Hematopoietic multipotent progenitor cell treated with erythropoietin and hydrocortisone succinate and interleukin-3 and kit ligand, for 6 days (in vitro differentiated cells): ENCODE results near the gene INHBE.
A peak's percentile ranks its signal among the peaks of the same experiment; 100 is the strongest.
"Not testable (repeated sequence)": the region's sequence is repeated elsewhere in the genome, so short reads cannot be mapped to it uniquely, and the experiment has no call there.

ENCODE experiments used
- DNase-seq: peaks from one replicate; pipeline ENCODE4 v3.0.0-alpha.2; 2015

Gene INHBE

DNA sequence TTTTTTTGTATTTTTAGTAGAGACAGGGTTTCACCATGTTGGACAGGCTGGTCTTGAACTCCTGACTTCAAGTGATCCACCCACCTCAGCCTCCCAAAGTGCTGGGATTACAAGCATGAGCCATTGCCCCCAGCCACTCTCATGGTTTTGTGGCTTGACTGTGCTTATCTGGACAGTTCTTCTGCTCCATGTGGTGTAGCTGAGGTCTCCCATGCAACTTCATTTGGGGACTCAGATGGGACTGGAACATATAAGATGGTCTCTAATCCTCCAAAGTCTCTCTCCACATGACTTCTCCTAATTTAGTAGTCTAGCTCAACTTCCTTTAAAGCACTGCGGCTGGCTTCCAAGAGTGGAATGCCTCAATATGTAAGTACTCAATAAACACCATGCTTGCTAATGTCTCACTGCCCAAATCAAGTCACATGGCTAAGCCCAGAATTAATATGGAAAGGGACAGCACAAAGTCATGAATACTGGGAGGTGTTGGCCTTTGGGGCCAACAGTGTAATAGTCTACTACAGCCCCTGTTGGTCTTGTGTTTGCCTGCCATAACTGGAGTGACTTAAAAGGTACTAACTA, 13.2 kb upstream of the INHBE start:
- peak; percentile 51 for DNase-seq

DNA sequence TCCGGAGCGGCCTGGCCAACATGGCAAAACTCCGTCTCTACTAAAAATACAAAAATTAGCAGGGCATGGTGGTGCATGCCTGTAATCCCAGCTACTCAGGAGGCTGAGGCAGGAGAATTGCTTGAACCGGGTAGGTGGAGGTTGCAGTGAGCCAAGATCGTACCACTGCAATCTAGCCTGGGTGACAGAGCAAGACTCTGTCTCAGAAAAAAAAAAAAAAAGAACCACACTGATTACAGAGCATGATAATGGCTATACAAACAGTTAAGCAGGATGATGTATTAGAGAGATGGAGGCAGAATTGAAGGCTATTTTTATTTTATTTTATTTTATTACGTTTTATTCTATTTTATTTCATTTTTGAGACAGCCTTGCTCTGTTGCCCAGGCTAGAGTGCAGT, 10.8 kb upstream of the INHBE start:
- not testable (repeated sequence) for DNase-seq

DNA sequence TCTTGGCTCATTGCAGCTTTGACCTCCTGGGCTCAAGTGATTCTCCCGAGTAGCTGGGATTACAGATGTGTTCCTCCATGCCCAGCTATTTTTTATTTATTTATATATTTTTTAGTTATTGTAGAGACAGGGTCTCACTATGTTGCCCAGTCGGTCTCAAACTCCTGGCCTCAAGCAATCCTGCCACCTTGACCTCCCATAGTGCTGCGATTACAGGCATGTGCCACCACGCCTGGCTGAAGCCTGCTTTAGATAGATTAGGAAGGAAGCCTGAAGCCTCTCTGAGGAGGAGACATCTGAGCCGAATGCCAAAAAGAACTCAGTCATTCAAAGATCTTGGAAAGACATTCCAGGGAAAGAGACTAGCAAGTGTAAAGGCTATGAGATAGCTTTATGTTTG, 10.4 kb upstream of the INHBE start:
- DNase-seq: peak; percentile 27

DNA sequence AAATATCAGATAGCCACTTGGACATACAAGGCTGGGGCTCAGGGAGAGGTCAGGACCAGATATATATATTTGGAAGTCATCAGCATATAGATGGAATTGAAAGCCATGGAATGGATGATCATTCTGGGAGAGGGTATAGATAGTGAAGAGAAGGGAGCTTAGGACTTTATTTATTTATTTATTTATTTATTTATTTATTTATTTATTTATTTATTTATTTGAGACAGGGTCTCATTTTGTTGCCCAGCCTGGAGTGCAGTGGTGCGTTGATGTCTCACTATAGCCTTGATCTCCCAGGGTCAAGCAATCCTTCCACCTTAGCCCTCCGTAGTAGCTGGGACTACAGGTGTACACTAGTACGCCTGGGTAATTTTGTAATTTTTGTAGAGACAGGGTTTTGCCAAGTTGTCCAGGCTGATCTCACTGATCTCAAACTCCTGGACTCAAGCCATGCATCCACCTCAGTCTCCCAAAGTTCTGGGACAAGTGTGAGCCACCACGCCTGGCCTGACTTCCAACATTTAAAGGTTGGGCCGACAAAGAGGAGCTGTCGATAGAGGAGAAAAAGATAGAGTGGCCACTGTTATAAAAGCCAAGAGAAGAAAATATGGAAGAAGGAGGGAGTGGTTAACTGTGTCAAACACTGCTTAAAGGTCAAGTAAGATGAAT, 8.7 kb upstream of the INHBE start:
- no peak for DNase-seq

DNA sequence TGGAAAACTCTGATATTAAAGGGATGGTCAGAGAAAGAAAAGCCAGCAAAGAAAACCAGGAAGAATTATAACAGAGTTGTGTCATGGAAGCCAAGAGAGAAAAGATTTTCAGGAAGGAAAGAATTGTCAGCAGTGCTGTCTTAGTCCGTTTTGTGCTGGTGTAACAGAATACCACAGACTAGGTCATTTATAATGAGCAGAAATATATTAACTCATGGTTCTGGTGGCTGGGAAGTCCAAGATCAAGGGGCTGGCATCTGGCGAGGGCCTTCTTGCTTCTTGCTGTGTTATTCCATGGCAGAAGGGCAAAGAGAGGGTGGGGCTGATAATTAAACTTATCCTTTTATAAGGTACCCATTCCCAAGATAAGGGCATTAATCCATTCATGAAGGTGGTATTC, 6.4 kb upstream of the INHBE start:
- no peak for DNase-seq

DNA sequence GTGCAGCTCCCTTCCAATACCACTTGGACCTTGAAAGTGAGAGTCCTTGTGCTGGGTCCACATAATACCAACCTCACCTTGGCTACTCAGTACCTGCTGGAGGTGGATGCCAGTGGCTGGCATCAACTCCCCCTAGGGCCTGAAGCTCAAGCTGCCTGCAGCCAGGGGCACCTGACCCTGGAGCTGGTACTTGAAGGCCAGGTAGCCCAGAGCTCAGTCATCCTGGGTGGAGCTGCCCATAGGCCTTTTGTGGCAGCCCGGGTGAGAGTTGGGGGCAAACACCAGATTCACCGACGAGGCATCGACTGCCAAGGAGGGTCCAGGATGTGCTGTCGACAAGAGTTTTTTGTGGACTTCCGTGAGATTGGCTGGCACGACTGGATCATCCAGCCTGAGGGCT, 5.7 kb upstream of the INHBE start:
- no peak for DNase-seq

DNA sequence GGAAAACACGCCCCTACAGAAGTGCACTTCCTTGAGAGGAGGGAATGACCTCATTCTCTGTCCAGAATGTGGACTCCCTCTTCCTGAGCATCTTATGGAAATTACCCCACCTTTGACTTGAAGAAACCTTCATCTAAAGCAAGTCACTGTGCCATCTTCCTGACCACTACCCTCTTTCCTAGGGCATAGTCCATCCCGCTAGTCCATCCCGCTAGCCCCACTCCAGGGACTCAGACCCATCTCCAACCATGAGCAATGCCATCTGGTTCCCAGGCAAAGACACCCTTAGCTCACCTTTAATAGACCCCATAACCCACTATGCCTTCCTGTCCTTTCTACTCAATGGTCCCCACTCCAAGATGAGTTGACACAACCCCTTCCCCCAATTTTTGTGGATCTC, 5.0 kb upstream of the INHBE start:
- DNase-seq: no peak

DNA sequence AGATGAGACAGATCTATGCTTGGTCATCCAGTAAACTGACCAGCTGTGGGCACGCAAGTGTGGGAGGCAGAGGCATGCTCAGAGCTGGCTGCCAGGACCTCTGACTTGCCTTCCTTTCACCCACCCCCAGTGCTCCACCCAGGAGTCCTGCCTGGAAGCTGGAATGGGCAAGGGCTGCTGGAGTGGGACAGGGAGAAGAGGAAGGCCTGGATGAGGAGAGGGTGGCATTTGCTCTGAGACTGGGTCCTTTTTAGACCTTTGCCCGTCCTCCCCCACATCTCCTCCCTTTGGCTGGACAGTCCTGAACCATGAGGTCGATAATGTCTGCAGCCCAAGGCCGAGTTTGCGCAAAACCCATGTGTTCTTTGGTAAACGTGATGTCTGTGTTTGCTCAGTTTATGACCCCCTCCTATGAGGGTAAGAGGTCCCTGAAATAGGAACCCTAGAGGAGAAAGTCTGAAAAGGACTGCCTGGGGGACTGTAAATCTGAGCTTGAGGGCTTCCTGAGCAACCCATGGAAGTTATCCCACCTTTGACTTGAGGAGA, 3.8 kb upstream of the INHBE start:
- no peak for DNase-seq

DNA sequence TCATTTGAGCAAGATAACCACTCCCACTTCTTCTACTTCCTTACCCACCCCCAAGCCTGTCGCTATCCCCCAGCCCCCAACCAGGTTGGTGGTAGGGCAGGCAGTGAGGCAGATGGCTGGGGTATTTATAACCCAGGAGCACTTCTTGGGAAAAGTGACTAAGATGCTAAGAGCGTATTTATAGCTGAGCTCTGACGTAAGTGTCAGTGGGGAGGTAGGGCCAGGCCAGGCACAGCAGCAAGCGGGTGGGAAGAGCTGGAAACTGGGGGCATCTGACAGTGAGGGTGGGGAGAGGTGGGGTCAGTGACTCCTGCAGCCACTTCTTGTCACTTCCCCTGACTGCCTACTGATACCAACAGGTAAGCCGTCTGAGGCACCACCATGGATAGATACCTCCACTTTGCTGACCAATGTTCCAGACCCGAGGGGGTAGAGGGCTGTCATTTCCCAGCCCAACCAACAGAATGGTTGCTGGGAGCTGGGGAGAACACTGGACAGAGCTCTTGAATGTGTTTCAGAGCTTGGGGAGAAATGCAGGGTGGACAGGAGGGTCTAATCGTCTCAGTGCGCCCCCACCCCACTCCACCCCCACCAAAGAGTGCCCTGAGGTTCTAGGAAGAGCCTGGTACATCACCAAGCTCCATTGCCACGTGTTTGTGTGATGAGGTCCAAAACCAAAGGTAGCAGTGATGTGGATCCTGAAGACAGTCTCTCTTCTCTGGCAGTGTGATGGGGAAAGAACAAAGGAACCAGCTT, 2.7 kb upstream of the INHBE start:
- no peak for DNase-seq

DNA sequence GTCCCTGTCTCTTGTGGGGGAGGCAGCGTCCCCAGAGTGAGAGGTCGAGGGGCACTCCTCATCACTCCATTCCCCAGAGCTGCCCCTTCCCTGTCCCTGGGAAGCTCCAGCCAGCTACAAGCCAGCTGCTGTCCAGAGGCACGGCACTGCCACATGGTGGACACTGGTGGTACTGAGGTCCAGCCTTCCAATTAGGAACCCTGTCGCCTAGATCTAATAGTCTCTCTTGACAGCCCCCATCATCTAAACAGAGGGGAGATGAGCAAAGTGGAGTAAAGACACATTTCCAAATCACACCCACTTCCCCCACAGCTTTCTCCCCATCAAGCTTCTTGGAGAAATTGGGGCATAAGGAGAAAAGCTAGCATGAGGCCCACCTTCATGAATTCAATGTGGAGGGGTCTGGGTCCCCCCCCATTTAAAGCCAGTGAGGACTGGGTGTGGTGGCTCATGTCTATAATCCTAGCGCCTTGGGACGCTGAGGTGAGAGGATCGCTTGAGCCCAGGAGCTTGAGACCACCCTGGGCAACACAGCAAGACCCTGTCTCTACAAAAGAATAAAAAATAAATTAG, 2.1 kb upstream of the INHBE start:
- DNase-seq: peak; percentile 84

DNA sequence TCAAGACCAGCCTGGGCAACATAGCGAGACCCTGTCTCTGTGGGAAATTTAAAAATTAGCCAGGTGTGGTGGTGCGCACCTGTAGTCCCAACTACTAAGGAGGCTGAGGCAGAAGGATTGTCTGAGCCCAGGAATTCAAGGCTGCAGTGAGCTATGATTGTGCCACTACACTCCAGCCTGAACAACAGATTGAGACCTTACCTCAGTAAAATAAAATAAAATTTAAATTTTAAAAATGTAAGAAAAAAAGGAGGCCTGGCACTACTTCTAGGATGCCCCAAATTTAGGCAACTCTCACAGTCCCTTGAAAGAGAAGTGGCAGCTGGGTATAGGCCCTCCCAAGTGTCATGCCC, 918 bp upstream of the INHBE start:
- DNase-seq: no peak

DNA sequence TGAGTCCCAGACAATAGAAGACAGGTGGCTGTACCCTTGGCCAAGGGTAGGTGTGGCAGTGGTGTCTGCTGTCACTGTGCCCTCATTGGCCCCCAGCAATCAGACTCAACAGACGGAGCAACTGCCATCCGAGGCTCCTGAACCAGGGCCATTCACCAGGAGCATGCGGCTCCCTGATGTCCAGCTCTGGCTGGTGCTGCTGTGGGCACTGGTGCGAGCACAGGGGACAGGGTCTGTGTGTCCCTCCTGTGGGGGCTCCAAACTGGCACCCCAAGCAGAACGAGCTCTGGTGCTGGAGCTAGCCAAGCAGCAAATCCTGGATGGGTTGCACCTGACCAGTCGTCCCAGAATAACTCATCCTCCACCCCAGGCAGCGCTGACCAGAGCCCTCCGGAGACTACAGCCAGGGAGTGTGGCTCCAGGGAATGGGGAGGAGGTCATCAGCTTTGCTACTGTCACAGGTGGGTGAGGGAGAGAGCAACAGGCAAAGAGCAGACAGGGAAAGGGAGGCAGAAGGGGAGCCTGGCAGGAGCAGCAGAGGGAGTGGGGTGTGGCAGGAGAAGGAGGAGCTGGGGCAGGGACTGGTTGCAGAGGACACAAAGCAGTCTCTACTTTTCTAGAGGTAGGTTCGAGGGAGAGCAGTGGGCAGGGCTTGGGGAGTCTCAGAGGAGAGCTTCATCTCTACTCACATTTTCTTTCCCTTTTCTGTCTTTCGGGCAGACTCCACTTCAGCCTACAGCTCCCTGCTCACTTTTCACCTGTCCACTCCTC, 452 bp downstream of the INHBE start:
- DNase-seq: no peak

DNA sequence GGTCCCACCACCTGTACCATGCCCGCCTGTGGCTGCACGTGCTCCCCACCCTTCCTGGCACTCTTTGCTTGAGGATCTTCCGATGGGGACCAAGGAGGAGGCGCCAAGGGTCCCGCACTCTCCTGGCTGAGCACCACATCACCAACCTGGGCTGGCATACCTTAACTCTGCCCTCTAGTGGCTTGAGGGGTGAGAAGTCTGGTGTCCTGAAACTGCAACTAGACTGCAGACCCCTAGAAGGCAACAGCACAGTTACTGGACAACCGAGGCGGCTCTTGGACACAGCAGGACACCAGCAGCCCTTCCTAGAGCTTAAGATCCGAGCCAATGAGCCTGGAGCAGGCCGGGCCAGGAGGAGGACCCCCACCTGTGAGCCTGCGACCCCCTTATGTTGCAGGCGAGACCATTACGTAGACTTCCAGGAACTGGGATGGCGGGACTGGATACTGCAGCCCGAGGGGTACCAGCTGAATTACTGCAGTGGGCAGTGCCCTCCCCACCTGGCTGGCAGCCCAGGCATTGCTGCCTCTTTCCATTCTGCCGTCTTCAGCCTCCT, 1.1 kb downstream of the INHBE start:
- peak; percentile 83 for DNase-seq

DNA sequence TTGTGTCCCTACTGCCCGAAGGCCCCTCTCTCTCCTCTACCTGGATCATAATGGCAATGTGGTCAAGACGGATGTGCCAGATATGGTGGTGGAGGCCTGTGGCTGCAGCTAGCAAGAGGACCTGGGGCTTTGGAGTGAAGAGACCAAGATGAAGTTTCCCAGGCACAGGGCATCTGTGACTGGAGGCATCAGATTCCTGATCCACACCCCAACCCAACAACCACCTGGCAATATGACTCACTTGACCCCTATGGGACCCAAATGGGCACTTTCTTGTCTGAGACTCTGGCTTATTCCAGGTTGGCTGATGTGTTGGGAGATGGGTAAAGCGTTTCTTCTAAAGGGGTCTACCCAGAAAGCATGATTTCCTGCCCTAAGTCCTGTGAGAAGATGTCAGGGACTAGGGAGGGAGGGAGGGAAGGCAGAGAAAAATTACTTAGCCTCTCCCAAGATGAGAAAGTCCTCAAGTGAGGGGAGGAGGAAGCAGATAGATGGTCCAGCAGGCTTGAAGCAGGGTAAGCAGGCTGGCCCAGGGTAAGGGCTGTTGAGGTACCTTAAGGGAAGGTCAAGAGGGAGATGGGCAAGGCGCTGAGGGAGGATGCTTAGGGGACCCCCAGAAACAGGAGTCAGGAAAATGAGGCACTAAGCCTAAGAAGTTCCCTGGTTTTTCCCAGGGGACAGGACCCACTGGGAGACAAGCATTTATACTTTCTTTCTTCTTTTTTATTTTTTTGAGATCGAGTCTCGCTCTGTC, 1.8 kb downstream of the INHBE start:
- no peak for DNase-seq

DNA sequence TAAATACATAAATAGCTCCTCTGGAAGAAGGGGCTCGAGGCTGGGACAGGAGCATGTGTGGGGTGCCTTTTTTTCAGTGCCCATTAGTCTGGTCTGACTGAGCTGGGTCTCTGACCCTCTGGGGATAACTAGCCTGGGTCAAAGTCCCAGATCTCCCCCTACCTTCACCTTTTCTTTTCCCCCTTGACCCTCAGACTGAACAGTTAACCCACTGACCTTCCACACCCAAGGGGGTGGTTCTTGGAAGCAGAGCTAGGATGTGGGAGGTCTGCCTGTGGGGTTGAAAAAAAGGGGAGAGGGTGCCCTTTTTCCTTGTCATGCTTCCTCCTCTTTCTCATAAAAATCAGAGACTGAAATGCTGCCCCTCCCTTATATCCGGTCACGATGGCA, 3.6 kb downstream of the INHBE start:
- DNase-seq: no peak

DNA sequence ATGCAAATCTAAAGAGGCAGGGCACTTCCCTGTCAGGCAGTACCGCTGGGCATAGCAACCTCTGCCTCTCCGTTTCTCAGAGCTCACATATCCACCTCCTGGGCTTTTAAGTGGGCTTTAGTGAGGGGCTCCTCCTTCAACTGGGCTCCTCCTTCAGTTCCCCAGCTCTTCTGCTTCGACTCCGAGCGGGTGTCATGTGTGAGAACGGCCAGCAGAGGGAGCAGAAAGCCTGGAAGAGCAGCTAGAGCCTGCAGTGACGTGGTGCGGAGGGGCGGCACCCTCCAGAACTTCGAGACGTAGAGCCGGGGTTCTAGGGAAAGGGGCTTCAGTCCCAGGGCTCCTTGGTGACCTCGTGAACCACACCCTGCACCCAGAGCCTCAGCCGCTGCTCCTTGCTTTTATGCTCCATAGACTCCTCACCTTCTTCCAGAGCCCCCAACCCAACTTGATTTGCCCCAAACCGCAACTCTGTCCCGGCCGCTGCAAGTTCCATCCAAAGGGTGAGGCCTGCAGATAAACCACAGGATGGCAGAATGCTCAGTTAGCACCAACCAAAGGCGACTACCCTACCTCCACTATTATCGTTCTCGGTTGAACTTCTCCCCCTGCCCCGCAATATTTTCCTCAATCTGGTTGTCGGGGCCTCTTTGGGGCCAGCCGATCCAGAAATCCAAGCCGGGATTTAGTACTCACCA, 4.1 kb downstream of the INHBE start:
- DNase-seq: peak; percentile 96

DNA sequence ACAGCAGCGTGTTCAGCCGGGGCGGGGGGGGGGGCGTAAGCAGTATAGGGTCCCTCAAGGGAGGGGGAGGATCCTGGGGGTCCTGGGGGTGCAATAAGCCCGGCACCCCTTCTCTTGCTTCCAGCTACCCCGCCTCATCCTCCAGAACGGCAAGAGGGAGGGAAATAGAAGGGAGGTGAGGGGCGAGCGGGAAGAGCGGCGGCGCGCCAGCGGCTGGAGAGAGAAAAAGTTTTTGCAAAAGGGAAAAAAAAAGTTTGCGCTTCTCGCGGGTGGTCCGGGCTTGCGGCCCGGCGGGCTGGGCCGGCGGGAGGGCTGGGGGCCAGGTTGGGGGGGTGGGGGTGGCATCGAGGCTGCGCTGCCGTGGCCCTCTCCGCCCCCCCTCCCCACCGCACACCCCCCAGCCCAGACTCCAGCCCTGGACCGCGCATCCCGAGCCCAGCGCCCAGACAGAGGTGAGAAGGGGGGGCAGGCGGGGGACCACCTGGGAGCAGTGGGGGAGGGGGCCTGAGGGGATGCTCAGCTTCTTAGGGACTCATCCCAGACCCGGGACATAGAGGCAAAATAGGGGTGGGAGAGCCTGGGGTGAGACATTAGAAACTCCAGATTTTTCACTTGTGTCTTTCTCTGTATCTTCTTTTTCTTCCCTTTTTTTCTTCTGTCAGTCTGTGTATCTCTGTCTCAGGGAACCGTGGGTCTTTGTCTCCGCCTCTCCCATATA, 4.8 kb downstream of the INHBE start, which contains the start of gene GLI1:
Gene GLI1, plus strand, starts transcription at position 36 of the 718 bp plus-strand sequence. CDS start 3,907 bp downstream, outside the sequence.
- DNase-seq: peak; percentile 29

DNA sequence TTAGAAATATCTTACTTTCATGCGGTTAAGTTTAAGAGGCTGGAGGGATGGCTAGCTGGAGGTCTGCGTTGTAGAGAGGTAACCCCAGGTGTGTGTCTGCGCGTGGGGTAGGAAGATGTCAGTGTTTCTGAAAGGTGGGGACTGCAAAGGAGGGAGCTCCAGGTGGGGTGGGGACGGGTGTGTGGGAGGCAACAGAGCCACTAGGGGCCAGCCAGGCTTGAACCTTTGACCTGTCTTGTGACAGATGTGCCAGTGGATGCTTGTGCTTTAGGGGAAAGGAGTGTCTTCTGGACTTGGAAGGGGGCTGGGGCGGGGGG, 5.3 kb downstream of the INHBE start:
- no peak for DNase-seq

DNA sequence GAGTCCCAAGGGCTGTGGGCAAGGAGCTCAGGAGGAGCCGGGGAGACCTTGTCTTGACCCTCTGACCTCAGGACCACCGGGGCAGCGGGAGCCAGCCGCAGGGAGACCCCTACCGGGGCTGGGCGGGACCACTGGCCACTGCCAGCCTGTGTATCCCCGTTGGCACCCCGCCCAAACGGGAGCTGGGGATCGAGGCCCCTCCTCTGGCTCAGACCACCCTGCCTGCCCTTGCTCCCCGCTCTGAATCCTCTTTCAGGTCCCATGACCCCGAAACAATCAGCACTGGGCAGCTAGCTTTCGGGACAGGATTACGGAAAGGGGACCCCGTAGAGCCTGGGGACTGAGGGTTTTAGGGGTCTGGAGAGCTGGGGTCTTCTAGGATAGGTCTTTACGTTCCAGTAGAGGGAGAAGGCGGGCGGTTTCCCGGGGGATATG, 5.8 kb downstream of the INHBE start:
- DNase-seq: no peak

DNA sequence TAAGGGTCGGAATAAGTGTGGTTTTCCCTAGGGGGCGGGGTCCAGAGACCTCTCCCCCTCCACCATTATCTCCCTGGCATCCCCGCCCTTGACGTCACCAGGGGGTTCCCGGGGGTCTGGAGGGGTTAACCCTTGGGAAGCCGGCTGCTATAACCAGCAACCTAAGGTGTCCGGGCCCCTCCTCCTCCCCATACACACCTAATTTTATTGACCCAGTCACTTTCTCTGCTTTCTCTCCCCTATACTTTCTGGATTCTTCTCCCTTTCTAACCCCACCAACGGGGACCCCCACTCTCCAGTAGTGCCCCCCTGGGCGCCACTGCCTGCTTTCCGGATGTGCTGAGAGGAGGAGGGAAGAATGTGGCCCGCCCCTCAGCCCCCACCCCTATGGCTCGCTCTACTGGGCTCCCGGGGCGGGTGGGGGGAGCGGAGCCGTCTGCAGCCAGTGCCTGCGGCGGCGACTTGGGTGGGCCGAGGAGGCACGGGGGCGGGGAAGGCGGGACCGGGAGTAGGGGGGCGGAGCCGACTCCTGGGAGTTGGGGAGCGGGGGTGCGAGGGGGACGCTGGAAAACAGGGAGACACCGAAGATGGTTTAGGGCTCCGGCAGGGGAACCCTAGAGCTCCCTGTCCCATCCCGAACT, 6.3 kb downstream of the INHBE start:
- DNase-seq: peak; percentile 45
